ENCODE data around the gene MMP15.

The MMP15 gene

DNA sequence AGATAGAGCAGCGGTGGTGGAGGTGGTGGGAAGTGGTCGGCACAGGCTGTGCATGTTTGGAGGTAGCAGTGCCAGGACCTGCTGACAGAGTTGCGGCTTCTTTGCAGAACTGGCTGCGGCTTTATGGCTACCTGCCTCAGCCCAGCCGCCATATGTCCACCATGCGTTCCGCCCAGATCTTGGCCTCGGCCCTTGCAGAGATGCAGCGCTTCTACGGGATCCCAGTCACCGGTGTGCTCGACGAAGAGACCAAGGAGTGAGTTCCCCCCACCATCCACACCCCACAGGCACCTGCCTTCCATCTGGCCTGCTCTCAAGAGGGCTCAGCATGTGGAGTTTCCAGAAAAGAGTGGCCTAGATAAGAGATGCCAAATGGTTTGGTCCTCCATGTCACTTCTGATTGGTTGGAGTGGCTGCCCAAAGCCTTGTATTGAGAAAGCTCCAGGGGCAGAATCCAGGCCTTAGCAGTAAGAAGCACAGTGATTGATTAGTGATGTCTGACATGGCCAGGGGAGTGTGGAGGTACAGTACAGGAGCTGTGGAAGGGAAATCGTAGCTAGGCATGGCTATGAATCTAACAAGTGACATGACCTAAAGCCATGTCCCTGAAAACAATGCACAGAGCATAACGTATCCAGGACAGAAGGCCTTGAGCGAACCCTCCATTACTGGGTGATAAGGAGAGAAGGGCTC lies 12.0 kb downstream of the MMP15 start:
- DNase-seq = no peak

- DNase-seq = no peak
Measured at GRCh38 chr16:58038219-58038641, 12.7 kb downstream of the MMP15 start.

GRCh38 chr16:58039829-58040495 lies 14.4 kb downstream of the MMP15 start:
- DNase-seq = no peak

DNA sequence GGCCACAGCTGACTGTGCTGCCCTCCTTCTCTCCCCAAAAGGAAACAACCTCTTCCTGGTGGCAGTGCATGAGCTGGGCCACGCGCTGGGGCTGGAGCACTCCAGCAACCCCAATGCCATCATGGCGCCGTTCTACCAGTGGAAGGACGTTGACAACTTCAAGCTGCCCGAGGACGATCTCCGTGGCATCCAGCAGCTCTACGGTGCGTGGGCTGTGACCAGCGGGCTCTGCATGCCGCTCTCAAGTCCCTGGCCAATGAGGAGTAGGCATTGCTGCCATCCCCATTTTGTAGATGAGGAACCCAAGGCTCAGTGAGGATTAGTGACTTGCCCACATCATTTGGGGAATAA lies 14.9 kb downstream of the MMP15 start:
- DNase-seq = no peak

- no peak for DNase-seq
Measured at GRCh38 chr16:58040945-58041627, 15.5 kb downstream of the MMP15 start.

GRCh38 chr16:58041628-58041955 lies 16.0 kb downstream of the MMP15 start:
- DNase-seq = no peak

GRCh38 chr16:58042001-58042885 lies 16.7 kb downstream of the MMP15 start:
- no peak for DNase-seq

DNA sequence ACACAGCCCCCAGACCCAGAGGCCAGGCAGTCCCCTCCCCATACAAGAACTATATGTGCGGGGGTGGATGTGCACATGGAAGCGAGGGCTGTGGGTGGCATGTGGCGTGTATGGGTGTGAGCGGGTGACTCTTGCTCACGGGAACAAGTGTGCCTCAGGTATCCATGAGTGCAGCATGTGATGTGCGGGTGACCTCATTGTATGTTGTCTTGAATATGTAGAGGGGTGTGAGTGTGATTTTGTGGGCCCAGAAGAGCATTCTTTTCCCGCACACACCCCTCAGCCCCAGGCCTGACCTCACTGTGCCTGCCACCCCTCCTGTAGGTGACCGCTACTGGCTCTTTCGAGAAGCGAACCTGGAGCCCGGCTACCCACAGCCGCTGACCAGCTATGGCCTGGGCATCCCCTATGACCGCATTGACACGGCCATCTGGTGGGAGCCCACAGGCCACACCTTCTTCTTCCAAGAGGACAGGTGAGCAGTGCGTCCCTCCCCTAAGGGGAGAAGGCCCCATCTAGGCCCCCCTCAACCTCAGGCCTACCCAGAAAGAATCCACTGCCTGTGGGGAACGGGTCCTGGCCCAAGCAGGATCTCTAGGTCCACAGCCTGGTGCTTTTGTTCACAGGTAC lies 17.4 kb downstream of the MMP15 start:
- DNase-seq = no peak

DNA sequence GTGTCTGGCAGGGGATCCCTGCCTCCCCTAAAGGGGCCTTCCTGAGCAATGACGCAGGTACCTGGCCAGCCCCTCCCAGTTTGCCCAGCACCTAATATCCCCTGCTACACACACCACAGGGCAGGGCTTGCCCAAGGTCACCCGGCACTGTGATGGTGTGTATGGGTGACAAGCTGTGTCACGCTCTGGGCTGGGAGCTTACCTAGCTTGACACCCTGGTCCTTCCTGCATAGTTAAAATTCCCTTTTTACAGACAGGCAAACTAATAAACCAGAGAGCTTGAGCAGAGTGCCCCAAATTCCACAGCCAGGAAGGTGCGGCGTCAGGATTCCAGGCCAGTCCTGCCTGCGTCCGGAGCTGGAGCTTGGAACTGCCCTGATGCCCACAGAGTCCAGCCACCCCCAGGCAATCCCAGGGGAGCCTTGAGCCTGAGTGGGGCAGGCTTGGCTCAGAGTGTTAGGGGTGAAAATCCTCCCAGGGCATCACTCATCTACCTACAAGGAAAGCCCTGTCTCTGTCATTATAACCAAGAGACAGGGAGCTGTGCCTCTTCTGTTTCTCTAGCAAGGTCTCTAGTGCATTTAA lies 18.1 kb downstream of the MMP15 start:
- no peak for DNase-seq

GRCh38 chr16:58044266-58045019 lies 18.9 kb downstream of the MMP15 start:
- no peak for DNase-seq

GRCh38 chr16:58045096-58045495 lies 19.5 kb downstream of the MMP15 start:
- DNase-seq = no peak

DNA sequence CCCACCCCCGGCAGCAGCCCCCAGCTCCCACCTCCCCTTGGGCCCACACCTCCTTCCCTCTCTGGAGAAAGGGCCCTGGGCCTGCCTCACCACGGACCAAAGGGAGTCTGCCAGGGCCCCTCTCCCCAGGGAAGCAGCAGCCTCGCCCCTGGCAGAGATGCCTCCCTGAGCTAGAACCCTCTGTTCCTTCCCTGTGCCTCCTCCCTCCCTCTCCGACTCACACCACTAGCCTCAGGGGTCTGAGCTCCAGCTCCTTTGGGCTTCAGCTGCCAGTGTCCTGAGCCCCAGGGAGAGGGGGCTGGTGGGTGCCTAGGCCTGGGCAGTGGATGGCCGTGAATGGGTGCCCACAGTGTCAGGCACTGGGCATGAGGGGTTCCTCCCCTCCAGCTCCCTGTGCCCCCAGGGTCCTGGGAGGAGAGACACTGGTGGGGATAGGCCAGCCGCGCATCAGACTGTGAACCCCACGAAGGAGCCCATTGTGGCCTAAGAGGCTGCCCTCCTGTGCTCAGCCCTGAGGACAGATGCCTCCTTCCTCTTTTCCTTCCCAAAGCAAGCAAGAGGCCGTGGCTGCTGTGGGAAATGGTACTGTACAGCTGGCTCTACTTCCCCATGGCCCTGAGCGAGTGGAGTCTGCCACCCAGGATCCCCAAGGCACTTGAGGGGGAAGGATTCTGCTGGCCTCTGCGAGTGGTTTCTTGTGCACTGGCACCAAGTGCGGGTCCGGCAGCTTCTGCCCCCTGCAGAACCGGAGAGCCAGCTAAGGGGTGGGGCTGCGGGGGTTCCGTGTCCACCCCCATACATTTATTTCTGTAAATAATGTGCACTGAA lies 20.7 kb downstream of the MMP15 start:
- no peak for DNase-seq

GRCh38 chr16:58046936-58047335 lies 21.4 kb downstream of the MMP15 start:
- no peak for DNase-seq

DNA sequence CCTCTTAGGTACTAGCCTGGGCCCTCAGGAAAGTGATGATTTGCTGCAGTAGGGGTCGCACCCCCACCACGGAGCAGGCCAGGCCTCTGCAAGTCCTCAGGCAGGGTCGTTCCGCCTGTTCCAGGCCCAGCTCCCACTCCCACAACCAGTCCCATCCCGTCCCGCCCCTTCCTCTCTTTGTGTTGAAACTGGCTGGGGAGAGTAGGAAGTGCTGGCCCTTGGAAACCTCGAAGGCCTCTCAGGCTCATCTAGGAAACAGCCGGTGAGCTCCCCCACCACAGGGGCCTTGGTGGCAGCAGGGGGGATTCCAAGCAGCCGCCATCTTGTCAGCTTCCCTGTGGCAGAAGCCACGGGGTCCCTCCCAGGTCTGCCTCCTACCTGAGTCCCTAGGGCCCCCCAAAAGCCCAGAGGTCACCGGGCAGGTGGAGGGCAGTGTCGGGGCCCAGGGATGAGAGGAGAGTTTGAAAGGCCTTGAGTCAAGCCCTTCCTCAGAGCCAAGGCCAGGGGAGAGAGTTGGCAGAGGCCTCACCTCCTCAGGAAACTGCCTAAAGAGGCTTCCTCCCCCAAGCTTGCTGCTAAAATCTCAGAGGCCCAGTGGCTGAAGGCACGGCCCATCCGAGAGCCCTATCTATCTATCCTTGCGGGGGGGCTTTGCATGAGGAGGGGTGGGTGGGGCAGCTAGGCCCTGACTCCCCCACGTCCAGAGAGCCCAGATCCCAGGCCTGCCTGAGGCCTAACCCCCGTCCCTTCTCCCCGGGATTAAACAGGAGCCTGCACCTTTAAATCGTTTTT lies 22.2 kb downstream of the MMP15 start:
- no peak for DNase-seq

DNA sequence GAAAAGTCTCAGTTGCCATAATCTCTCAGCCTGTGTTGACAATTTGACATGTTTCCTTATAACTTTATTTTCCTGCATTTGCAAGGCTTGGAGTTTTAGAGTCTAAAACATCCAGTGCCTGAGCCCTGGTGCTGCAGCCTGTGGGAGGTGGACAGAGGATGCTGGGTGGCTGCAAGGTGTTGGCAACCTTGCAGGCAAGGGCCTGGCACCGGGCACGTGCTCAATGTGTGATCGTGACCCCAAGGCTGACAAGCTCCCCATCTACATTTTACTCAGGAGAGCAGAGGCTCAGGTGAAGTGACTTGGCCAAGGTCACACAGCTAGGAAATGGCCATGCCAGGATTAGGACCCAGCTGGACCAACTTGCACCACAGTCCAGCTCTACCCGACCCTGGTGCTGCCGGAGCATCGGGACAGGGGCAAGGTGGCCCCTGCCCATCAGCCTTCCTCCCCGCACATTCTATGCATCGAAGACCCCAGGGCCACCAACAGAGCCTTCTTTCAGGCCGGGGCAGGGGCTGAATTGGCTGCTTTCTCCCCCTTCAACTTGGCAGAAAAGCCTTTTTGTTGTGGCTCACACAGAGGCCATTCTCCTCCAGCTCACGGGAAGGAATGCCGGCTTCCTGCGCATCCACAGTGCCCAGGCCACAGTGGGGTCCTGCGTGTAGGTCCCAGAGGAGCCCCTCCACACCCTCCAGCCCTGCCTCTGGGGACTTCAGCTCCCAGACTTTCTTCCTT lies 23.1 kb downstream of the MMP15 start:
- no peak for DNase-seq

DNA sequence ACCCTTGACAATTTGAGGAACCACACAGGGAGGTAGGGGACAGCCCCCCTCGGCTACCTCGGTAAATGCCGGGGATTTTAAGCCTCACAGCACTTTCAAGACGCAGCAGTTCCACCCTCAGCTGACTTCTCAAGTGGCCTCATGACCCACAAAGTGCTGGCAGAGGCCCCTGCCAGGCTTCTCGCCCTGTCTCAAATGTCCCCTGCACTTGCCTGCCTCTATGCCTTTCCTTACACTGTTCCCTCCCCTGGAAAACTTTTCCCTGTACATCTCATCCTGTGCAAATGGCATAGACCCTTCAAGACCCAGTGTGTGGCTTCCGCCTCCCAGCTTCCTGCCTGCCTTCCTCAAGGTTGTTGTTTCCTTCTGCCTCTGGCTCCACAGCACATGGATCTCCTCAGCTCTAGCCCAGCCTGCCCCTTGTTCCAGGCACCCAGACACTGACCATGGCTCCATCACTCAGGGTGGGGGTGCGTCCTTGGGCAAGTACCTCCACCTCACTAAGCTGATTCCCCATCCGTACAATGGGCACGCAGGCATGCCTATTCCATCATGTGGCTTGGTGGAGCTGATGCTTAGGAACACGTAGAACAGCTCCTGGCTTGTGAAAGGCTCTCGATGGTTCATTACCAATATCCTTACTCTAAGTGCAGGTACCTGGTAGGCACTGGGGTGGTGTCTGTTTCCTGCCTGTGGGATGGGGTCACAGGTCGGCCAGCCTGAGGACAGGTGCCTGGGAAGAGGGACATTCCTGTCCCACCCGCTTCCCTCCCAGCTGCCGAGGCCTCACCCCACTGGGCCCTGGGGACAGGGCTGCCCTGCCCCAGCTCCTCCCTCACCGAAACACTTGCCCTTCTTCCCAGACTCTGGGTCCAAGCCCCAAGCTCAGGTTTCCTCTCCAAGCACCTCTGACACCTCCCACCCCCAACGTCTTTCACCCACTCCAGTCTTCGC lies 24.0 kb downstream of the MMP15 start:
- DNase-seq = no peak

DNA sequence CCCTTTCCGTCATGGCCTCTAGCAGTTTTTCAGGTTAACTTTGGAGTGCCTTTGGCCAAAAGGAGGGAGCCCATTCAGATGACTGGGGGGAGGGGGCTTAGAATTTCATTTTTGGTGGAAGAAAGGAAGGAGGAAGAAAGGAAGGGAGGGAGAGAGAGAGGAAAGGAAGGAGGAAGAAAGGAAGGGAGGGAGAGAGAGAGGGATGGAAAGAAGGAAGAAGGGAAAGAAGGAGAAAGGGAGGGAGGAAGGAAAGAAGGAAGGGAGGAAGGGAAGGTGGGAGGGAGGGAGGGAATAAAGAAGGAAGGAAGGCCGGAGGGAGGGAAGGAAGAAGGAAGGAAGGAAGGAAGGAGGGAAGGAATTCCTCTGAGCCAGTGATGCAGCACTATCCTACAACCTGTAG lies 25.7 kb downstream of the MMP15 start:
- no peak for DNase-seq

Measured in CD4-positive, alpha-beta T cell treated with Interferon gamma for 1 hour (primary cell).